SU-DHL-6 (cell line): Measurements from ENCODE around the gene CCDC70.

ENCODE experiments used
- H2AFZ ChIP-seq: fragments of 200-600 bp; sonication (generic); 2 replicates; pipeline ENCODE4 v1.6.1; 2014; ENCODE audit warnings: low read depth, mild to moderate bottlenecking, moderate library complexity, mixed read lengths, antibody characterized with exemption, low read length; ENCODE audit not compliant: severe bottlenecking
- H3F3A ChIP-seq: fragments of 200-600 bp; shearing (Covaris generic); 2 replicates; pipeline ENCODE4 v1.6.0; 2016; ENCODE audit warnings: antibody characterized with exemption, mild to moderate bottlenecking; ENCODE audit not compliant: insufficient read depth
- H3K27ac ChIP-seq: fragments of 200-600 bp; sonication (generic); 2 replicates; pipeline ENCODE4 v1.5.1; 2016; ENCODE audit warnings: low read depth, mild to moderate bottlenecking, low read length, moderate library complexity, mixed read lengths
- H3K27me3 ChIP-seq: fragments of 200-600 bp; sonication (generic), shearing (Covaris generic); 2 replicates; pipeline ENCODE4 v1.6.0; 2014; ENCODE audit warnings: mild to moderate bottlenecking, low read length
- H3K36me3 ChIP-seq: fragments of 200-600 bp; sonication (generic); 2 replicates; pipeline ENCODE4 v1.6.1; 2014; ENCODE audit warnings: mild to moderate bottlenecking, low read length, mixed read lengths
- H3K4me2 ChIP-seq: fragments of 300-600, 200-600 bp; shearing (Covaris generic), sonication (generic); 2 replicates; pipeline ENCODE4 v1.6.0; 2014; ENCODE audit warnings: low read length, low read depth, mild to moderate bottlenecking; ENCODE audit not compliant: poor library complexity, severe bottlenecking
- H3K4me3 ChIP-seq: fragments of 200-600 bp; sonication (generic); 2 replicates; pipeline ENCODE4 v1.5.1; 2014; ENCODE audit warnings: antibody characterized with exemption, low read length, mild to moderate bottlenecking, mixed read lengths; ENCODE audit not compliant: insufficient read depth, poor library complexity, severe bottlenecking
- H3K79me2 ChIP-seq: fragments of 200-600 bp; sonication (generic); 2 replicates; pipeline ENCODE4 v1.6.1; 2014; ENCODE audit warnings: mild to moderate bottlenecking, low read length, moderate library complexity; ENCODE audit not compliant: insufficient read depth
- H3K9ac ChIP-seq: fragments of 200-600 bp; sonication (generic); 2 replicates; pipeline ENCODE4 v1.7.0; 2014; ENCODE audit warnings: mild to moderate bottlenecking, low read length
- H3K9me2 ChIP-seq: fragments of 200-600 bp; sonication (generic); replicated peaks from 2 replicates; pipeline ENCODE4 v1.6.1; 2014; ENCODE audit warnings: low read length; ENCODE audit not compliant: insufficient read depth
- H3K9me3 ChIP-seq: fragments of 200-600 bp; sonication (generic); 2 replicates; pipeline ENCODE4 v1.6.1; 2014; ENCODE audit warnings: low read length, mixed read lengths; ENCODE audit not compliant: insufficient read depth
- H4K20me1 ChIP-seq: fragments of 200-600 bp; sonication (generic); 2 replicates; pipeline ENCODE4 v1.6.1; 2014; ENCODE audit warnings: low read depth, mild to moderate bottlenecking, antibody characterized with exemption, low read length, moderate library complexity, mixed read lengths
- EZH2phosphoT487 ChIP-seq: fragments of 200-600 bp; sonication (generic), shearing (Covaris generic); conservative IDR thresholded peaks from 2 replicates; pipeline ENCODE4 v1.6.1; 2018; ENCODE audit warnings: mild to moderate bottlenecking, antibody characterized with exemption, low read length, moderate library complexity, mixed read lengths
- TF ChIP-seq, protein P1 (sequence below): fragments of 200-600 bp; sonication (generic); IDR thresholded peaks from one replicate; pipeline ENCODE4 v1.5.1; 2017; ENCODE audit warnings: antibody characterized with exemption, mild to moderate bottlenecking, low read length, moderate library complexity; ENCODE audit not compliant: insufficient read depth, poor library complexity, severe bottlenecking

Gene CCDC70

GRCh38 chr13:51840917-51841316, 20.9 kb upstream of the CCDC70 start:
- no peaks in the 10 kb centered on the region for H3K27me3 ChIP-seq
- no peak overlapping the region for H3K9ac ChIP-seq
- no peak overlapping the region for H2AFZ ChIP-seq
- no peak overlapping the region for H3K4me2 ChIP-seq
- no peaks in the 10 kb centered on the region for H3K9me2 ChIP-seq
- H3K79me2 ChIP-seq = no peaks in the 10 kb centered on the region
- H3K9me3 ChIP-seq = no peaks in the 10 kb centered on the region
- H3K36me3 ChIP-seq = no peaks in the 10 kb centered on the region
- TF ChIP-seq EZH2phosphoT487 = no peak
- TF ChIP-seq, protein P1, sequence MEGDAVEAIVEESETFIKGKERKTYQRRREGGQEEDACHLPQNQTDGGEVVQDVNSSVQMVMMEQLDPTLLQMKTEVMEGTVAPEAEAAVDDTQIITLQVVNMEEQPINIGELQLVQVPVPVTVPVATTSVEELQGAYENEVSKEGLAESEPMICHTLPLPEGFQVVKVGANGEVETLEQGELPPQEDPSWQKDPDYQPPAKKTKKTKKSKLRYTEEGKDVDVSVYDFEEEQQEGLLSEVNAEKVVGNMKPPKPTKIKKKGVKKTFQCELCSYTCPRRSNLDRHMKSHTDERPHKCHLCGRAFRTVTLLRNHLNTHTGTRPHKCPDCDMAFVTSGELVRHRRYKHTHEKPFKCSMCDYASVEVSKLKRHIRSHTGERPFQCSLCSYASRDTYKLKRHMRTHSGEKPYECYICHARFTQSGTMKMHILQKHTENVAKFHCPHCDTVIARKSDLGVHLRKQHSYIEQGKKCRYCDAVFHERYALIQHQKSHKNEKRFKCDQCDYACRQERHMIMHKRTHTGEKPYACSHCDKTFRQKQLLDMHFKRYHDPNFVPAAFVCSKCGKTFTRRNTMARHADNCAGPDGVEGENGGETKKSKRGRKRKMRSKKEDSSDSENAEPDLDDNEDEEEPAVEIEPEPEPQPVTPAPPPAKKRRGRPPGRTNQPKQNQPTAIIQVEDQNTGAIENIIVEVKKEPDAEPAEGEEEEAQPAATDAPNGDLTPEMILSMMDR = no peak
- no peaks in the 10 kb centered on the region for H3F3A ChIP-seq
- H3K4me3 ChIP-seq = no peak overlapping the region
- no peaks in the 10 kb centered on the region for H4K20me1 ChIP-seq
- H3K27ac ChIP-seq = no peak overlapping the region

- H3K9me2 ChIP-seq = no peaks in the 10 kb centered on the region
These were observed 20.0 kb upstream of the CCDC70 start for GRCh38 chr13:51841732-51842131.

DNA sequence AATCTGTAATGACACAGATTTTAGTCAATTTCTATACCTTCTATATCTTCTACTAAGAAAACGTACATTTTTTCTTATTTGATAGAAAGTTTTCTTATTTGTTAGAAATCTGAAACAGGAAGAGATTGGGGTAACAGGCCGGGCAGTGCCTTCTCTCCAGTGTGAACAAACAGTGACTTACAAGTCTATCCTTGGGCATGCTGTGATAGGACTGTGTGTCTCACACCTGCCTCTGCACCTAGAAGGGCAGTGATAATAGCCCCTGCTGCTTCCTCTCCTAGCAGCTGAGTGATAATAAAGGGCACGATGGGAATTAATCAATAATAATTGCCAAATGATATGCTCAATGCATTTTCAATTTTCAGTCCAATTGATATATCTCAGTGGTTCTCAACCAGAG, 18.2 kb upstream of the CCDC70 start:
- Histone ChIP-seq H3K79me2 (no peaks in the 10 kb centered on the region), H3F3A (no peaks in the 10 kb centered on the region), H3K36me3 (no peaks in the 10 kb centered on the region), H3K27me3 (no peaks in the 10 kb centered on the region), H3K27ac (no peak overlapping the region), H2AFZ (no peak overlapping the region), H3K4me2 (no peak overlapping the region), H3K9me2 (no peaks in the 10 kb centered on the region), H4K20me1 (no peaks in the 10 kb centered on the region), H3K9me3 (no peaks in the 10 kb centered on the region), H3K9ac (no peak overlapping the region), H3K4me3 (no peak overlapping the region)
- TF ChIP-seq, protein P1 = no peak
- no peak for TF ChIP-seq EZH2phosphoT487

More at GRCh38 chr13:51841732-51842131, 20.0 kb upstream of the CCDC70 start:
- TF ChIP-seq EZH2phosphoT487 = no peak
- TF ChIP-seq, protein P1 = no peak
- Histone ChIP-seq H3K9ac (no peak overlapping the region), H3K36me3 (no peaks in the 10 kb centered on the region), H4K20me1 (no peaks in the 10 kb centered on the region), H3K4me3 (no peak overlapping the region), H2AFZ (no peak overlapping the region), H3K79me2 (no peaks in the 10 kb centered on the region), H3K9me3 (no peaks in the 10 kb centered on the region), H3K27ac (no peak overlapping the region), H3K27me3 (no peaks in the 10 kb centered on the region), H3K4me2 (no peak overlapping the region), H3F3A (no peaks in the 10 kb centered on the region)
